ENCODE measurements around the gene DCDC2C.

GRCh38 chr2:3709225-3709624 is 5.8 kb downstream of the DCDC2C start:
- TF ChIP-seq TEAD4 (IDR thresholded peaks at IDR 0.05; ENCODE audit: borderline replicate concordance, insufficient read depth): no peak
- TF ChIP-seq TAF1 (IDR thresholded peaks at IDR 0.05; ENCODE audit: borderline replicate concordance, low read depth, low read length): no peak
- TF ChIP-seq GABPA (IDR thresholded peaks at IDR 0.05; ENCODE audit: low read depth): no peak
- TF ChIP-seq PBX3 (IDR thresholded peaks at IDR 0.05): no peak
- no peak for TF ChIP-seq MAX (IDR thresholded peaks at IDR 0.05; ENCODE audit: low read depth)
- TF ChIP-seq NRF1 (IDR thresholded peaks at IDR 0.05; ENCODE audit: low read depth, low read length): no peak
- no peak for TF ChIP-seq CTCF (IDR thresholded peaks at IDR 0.05)
